ENCODE measurements around the gene MACROD2.

- TF ChIP-seq CTCF (conservative IDR thresholded peaks at IDR 0.05 in 1 of 2, IDR thresholded peaks at IDR 0.05 in 1 of 2; ENCODE audit: extremely low read depth in 1 of 2, insufficient read depth in 1 of 2, low read depth in 1 of 2, low read length in 2 of 2) (no peak), EZH2 (IDR thresholded peaks at IDR 0.05; ENCODE audit: borderline replicate concordance, low read length) (no peak)
Observed at GRCh38 chr20:15058841-15059240, 1063.5 kb downstream of the MACROD2 start.

Measured in mammary epithelial cell (primary cell).